Suppressor macrophage (primary cell): Measurements from ENCODE around the gene BAZ2B.

Experiments used
- DNase-seq, 4 experiments: peaks; one replicate each; pipeline ENCODE4 v3.0.0-alpha.2; 2020 to 2022

BAZ2B gene

GRCh38 chr2:159525012-159525411, 91.3 kb downstream of the BAZ2B start:
- no peak for DNase-seq

DNA sequence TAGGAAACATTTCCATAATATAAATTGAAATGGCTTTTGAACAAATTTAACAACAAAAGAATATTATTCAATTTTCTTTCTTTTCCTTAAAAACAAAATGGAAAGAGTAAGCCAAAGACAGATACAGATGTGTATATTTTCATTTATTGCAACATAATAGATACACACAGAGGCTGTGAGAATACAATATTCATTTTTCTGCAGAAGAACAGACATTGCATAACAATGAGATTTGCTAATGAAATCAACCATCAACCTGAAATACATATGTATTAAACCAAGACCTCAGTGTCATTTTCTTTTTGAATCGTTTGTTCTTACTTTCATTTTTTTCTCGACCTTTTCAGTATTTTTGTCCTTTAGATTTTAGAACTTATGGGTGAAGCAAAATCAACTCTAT, 95.1 kb downstream of the BAZ2B start:
- peak in 1 of 4 experiments; percentile 4 for DNase-seq

GRCh38 chr2:159518321-159519005, 97.9 kb downstream of the BAZ2B start:
- peak in 1 of 4 experiments; percentile 2 for DNase-seq

GRCh38 chr2:159516241-159516758, 100.0 kb downstream of the BAZ2B start:
- DNase-seq, result peak; percentile 32 to 70 (median 48)

DNA sequence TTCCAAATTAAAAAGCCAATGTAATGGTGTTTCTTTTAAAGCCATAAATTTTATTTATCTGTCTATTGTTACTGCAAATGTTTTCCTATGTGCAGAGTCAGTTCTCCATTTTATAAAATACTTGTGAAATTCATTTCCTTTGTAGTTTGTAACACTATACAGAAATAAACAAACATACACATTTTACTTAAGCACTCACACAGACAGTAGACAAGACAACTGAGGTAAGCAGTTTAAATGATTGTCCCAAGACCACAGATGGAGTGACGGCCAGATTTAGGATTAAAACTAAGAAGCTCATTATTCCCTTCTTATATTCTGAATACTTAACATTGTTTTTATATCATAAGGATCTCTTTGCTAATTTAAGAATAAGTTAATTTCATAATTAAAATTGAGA, 100.9 kb downstream of the BAZ2B start:
- peak; percentile 32 to 74 (median 54) for DNase-seq

GRCh38 chr2:159513745-159514144, 102.6 kb downstream of the BAZ2B start:
- no peak for DNase-seq

DNA sequence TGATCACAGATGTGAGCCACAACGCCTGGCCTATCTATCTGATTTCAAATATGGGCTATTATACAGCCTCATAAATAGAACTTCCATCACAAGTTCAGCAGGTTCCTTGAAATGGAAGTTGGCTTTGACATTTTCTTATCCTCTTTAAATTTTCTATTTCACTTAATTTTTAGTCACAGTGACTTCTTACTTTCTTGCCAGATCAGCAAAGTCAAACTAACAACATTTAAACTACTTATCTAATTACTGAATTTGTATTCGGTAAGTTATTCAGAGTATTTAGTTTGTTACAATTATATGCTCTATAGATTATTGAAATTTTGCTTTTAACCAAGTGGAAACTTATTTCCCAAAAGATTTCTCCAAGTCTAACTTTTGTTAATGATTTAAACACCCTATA, 108.2 kb downstream of the BAZ2B start:
- DNase-seq, result no peak

DNA sequence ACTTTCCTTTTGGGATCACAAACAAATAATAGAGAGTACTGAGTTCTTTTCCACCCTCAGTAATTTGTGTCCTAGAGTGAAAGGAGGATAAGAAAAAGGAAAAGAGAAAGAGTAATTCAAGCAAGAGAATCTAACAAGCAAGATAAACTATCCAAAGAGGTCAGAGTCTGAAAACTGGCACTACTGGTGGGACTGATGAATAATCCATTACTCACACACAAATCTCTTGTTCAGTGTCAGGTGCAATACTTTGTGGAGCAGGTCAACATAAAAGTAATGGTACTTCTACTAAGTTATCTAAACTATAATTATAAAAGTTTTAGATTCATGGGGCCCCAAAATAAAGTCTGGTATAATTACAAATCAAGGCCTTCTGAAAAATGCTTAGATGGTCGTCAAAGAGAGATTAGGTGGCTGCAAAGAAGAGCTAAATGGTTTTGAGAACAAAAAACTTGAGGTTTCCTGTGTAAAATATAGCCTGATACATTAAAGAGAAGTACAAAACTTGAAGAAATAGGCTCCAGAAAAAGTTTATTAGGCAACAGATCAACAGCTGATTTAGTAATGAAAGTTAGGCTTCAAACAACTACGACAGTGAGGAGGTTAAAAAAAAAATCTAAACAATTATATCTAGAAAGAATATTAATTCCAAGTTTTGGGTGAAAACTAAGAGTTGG, 109.4 kb downstream of the BAZ2B start:
- peak in 2 of 4 experiments; percentile 41 to 57 for DNase-seq

- DNase-seq, result no peak
Observed at GRCh38 chr2:159506202-159506601, 110.1 kb downstream of the BAZ2B start.

- no peak for DNase-seq
Observed at GRCh38 chr2:159505196-159505595, 111.2 kb downstream of the BAZ2B start.

DNA sequence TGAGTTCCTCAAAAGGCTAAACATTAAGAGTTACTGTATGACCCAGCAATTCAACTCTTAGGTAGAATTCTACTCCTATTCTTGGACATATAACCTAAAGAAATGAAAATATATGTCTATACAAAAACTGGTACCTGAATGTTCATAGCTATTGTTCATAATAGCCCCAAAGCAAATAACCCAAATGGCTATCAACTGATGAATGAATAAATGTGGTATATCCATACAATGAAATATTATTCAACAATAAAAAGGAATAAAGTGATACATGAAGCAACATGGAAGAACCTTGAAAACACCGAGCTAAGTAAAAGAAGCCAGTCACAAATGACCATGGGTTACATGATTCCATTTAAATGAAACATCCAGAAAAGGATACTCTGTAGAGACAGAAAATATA, 114.6 kb downstream of the BAZ2B start:
- no peak for DNase-seq

GRCh38 chr2:159497847-159498246, 118.5 kb downstream of the BAZ2B start:
- no peak for DNase-seq

GRCh38 chr2:159497256-159497655, 119.1 kb downstream of the BAZ2B start:
- peak; percentile 79 to 97 (median 88) for DNase-seq

DNA sequence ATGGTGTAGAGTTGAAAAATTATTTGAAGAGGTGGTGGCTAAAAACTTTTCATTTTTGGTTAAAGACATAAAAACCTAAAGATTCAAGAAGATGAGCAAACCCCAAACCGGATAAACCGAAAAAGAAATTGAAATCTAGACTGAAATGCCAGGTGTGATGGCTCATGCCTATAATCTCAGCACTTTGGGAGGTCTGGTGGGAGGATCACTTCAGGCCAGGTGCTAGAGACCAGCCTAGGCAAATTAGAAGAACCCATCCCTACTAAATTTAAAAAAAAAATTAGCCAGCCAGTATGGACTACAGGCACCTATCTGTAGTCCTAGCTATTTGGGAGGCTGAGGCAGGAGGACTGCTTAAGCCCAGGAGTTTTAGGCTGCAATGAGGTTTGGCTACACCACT, 126.9 kb downstream of the BAZ2B start:
- no peak for DNase-seq

DNA sequence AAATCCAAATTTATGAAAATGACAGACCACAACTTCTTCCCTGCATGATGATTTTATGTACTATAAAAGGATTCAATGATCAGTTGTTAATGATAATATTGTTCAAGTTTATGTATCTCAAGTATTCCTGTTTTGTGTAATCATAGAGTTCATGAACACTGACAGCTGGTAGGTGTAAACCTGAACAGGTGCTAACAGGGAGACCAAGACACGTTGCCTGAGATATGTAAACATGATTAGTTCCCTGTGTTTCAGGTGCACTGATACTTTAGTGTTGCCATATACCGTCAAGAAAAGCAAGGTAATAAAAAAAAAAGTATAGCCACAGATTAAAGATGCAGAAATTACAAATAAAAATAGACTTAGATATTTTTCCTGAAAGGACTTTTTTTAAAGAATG, 131.8 kb downstream of the BAZ2B start:
- no peak for DNase-seq

DNA sequence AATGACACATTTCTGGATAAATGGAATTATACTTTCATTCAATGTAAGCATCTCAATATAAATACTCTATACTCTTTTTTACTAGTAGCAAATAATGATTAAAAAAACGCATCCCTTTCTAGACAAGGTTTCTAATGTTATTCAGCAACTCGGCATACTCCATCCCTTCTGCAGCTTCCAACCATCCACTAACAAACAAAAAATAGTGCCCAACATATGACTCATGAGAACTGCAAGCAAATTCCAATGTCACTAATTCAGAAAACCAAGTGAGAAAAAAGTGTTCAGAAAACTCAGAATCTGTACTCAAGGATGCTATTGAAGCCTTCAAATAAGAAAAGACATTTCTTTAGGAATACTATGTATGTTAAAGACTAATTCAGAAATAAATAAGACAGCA, 140.0 kb downstream of the BAZ2B start:
- no peak for DNase-seq

DNA sequence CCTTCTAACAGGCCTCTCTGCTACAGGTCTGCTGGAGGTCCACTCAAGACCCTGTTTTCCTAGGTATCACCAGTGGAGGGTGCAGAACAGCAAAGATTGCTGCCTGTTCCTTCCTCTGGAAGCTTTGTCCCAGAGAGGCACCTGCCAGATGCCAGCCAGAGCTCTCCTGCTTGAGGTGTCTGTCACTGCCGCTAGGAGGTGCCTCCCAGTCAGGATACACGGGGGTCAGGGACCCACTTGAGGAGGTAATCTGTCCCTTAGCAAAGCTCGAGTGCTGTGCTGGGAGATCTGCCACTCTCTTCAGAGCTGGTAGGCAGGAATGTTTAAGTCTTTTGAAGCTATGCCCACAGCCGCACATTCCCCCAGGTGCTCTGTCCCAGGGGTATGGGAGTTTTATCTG, 140.6 kb downstream of the BAZ2B start:
- no peak for DNase-seq

- DNase-seq, result no peak
Observed at GRCh38 chr2:159471340-159471739, 145.0 kb downstream of the BAZ2B start.

GRCh38 chr2:159468257-159468656, 148.1 kb downstream of the BAZ2B start:
- DNase-seq, result no peak

- DNase-seq, result no peak
Observed at GRCh38 chr2:159462961-159463360, 153.4 kb downstream of the BAZ2B start.

DNA sequence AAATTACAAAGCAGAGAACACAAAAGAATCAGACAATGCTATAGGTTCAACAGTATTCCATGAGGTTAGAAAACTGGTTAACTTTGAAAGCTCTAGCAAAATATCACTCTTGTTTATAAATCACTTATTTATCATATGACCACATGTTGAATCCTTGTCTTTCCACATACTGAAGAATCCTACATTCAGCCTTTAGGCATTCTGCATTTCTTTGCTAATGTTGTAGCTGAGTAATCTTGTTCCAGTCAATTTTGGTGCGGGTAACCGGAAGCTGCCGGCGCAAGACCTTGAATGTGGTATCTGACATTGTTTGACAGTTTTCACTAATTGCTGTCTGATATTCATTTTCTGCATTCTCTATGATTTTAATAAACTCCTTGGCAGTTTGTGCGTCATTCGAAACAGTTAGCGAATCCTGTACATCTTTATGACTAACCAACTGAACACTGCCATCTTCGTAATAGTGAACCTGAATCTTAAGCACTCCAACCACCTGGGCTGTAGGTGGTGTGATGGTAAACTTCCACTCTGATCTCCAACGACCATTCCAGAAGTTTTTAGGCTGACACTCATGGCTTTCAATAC, 154.1 kb downstream of the BAZ2B start:
- DNase-seq, result no peak

DNA sequence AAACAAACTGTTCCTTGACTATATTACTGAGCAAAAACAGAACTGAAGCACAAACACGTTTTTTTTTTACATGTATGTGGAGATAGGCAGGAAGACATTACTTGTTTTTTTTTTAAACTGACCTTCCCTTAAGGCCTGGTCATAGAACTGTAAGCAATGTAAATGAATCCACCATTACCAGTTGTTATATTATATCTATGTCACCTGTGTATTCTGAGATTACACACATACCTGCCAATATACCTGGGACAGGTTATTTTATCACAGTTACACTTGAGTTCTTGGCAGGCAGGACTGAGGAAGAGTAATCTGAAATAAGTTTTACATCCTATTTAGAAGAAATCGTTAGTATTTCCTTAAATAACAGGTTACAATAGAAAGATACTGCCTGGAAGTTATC, 155.3 kb downstream of the BAZ2B start:
- no peak for DNase-seq

DNA sequence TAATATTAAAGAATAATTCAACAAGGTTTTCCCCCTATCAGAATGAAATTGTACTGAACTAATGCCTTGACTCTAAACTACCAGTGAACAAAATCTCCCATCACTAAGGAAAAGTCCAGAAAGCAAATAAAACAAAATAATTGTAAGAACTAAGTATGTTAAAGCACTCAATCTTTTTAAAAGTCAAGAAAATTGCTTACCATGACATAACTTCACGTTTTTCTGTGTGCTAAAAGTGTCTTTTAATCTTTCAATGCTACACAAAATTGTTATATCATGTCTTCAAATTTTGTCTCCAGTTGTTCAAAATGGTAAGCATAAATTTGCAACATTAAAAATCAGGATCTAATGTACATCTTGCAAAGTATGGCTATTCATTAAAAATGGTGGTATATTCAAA, 156.1 kb downstream of the BAZ2B start:
- no peak for DNase-seq

DNA sequence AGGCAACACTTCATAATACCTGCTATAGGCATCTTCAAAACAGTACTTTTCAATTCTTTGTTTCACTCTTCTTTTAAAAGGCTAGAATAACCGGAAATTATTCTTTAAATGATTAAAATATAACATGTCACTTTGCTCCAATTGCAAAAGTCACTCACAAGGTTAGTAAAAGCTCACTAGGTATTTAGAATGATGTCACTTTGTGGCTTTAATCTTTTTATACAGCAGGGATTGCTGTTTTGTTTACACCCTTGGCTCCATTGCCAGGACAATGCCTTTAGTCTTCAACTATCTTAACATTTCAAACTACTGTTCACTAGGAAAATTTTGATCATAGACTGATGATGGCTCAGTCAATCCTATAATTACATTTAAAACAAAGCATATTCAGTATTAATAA, 157.1 kb downstream of the BAZ2B start:
- no peak for DNase-seq
